B cell (primary cell): Measurements from ENCODE around the gene TMPRSS9. TPM values are rescaled to one million over a fixed set of nuclear protein-coding genes. Genes with fewer than 3 reads are reported as not detected.

Source experiments
- ATAC-seq: fragments of 200-7000 bp; cut with Tn5 transposase; one replicate; pipeline ENCODE4 v1.10.0; 2021; ENCODE audit warnings: low read depth, mild to moderate bottlenecking, moderate number of reproducible peaks, moderate library complexity
- CTCF ChIA-PET: fragments of 350-600 bp; sonication (Branson Sonifier 250); formaldehyde crosslinking; loops from one replicate; lab custom pipeline; 2021; ENCODE audit warnings: antibody characterized with exemption, inconsistent platforms; lab: Charles Lee
- POLR2A ChIA-PET: fragments of 350-600 bp; sonication (Branson Sonifier 250); formaldehyde crosslinking; loops from one replicate; lab custom pipeline; 2021; ENCODE audit warnings: antibody characterized with exemption; lab: Charles Lee
- DNase-seq: peaks from one replicate; pipeline ENCODE4 v3.0.0; 2013
- H2AFZ ChIP-seq: 2 replicates; pipeline ENCODE4 v1.6.1; 2012; ENCODE audit warnings: mild to moderate bottlenecking, low read depth, low read length; ENCODE audit not compliant: insufficient read depth, poor library complexity, severe bottlenecking
- H3K27ac ChIP-seq, 2 donors: 1 replicate in 1 of 2; 2 replicates in 1 of 2; pipeline ENCODE4 v1.5.1; 2012 to 2013; ENCODE audit warnings: low read length in 2 of 2, mild to moderate bottlenecking in 2 of 2, moderate library complexity in 1 of 2
- H3K27me3 ChIP-seq, 4 experiments: fragments of 200-600 bp in 1 of 4; sonication (generic) in 1 of 4; replicated peaks in 1 of 4; 1 replicate in 2 of 4; 2 replicates in 2 of 4; pipeline versions ENCODE4 v1.6.1 to v1.7.0; 2013 to 2016; ENCODE audit warnings: low read length in 3 of 4, mild to moderate bottlenecking in 2 of 4, mixed read lengths in 1 of 4, moderate library complexity in 1 of 4; ENCODE audit not compliant: insufficient read depth in 4 of 4, control insufficient read depth in 3 of 4; ENCODE audit errors: control extremely low read depth in 1 of 4
- H3K36me3 ChIP-seq, 2 experiments: replicated peaks in 1 of 2; 1 replicate in 1 of 2; 2 replicates in 1 of 2; pipeline versions ENCODE4 v1.6.1 to v1.7.1; 2013; ENCODE audit warnings: low read length in 1 of 2; ENCODE audit not compliant: insufficient read depth in 2 of 2, control insufficient read depth in 1 of 2; ENCODE audit errors: control extremely low read depth in 1 of 2, extremely low read depth in 1 of 2
- H3K4me1 ChIP-seq, 2 donors: fragments of 200-600 bp in 1 of 2; sonication (generic) in 1 of 2; 1 replicate in 1 of 2; 2 replicates in 1 of 2; pipeline versions ENCODE4 v1.5.1 to v1.6.1; 2013 to 2017; ENCODE audit warnings: low read length in 2 of 2; ENCODE audit not compliant: control insufficient read depth in 2 of 2, insufficient read depth in 2 of 2
- H3K4me2 ChIP-seq: replicated peaks from 2 replicates; pipeline ENCODE3; 2012; ENCODE audit warnings: mild to moderate bottlenecking, low read depth, low read length; ENCODE audit not compliant: poor library complexity, severe bottlenecking
- H3K4me3 ChIP-seq, 5 experiments: fragments of 200-600 bp in 1 of 5; sonication (generic) in 1 of 5; 1 replicate in 3 of 5; 2 replicates in 2 of 5; pipeline versions ENCODE4 v1.5.1 to v1.7.0; 2011 to 2016; ENCODE audit warnings: low read length in 4 of 5, mild to moderate bottlenecking in 4 of 5, low read depth in 2 of 5, control low read depth in 1 of 5, moderate library complexity in 1 of 5; ENCODE audit not compliant: insufficient read depth in 1 of 5; ENCODE audit errors: control extremely low read depth in 1 of 5, extremely low read depth in 1 of 5
- H3K79me2 ChIP-seq: fragments of 200-600 bp; sonication (generic); one replicate; pipeline ENCODE4 v1.6.0; 2016; ENCODE audit warnings: low read length; ENCODE audit not compliant: control insufficient read depth, insufficient read depth
- H3K9ac ChIP-seq: fragments of 200-600 bp; sonication (generic); 2 replicates; pipeline ENCODE4 v1.6.1; 2017; ENCODE audit warnings: mild to moderate bottlenecking, low read length, moderate library complexity
- H3K9me3 ChIP-seq, 3 donors: one replicate each; pipeline versions ENCODE4 v1.6.1 to v1.7.1; 2013; ENCODE audit warnings: low read length in 2 of 3; ENCODE audit not compliant: control insufficient read depth in 2 of 3, insufficient read depth in 1 of 3; ENCODE audit errors: control extremely low read depth in 1 of 3
- H4K20me1 ChIP-seq: 2 replicates; pipeline ENCODE4 v1.6.0; 2012; ENCODE audit warnings: mild to moderate bottlenecking, low read length; ENCODE audit not compliant: insufficient read depth, control insufficient read depth, poor library complexity, severe bottlenecking
- H3K27ac Mint-ChIP-seq: one replicate; pipeline ENCODE4 v1.8.0; 2021; ENCODE audit warnings: mixed read lengths
- H3K27me3 Mint-ChIP-seq: one replicate; pipeline ENCODE4 v1.8.0; 2021; ENCODE audit warnings: mixed read lengths
- H3K4me1 Mint-ChIP-seq: one replicate; pipeline ENCODE4 v1.8.0; 2021; ENCODE audit warnings: mixed read lengths
- H3K4me3 Mint-ChIP-seq: one replicate; pipeline ENCODE4 v1.8.0; 2021; ENCODE audit warnings: mixed read lengths
- H3K9me3 Mint-ChIP-seq: one replicate; pipeline ENCODE4 v1.8.0; 2022; ENCODE audit warnings: mixed read lengths; ENCODE audit not compliant: insufficient read depth
- CTCF ChIP-seq: fragments of 200-600 bp; IDR thresholded peaks from one replicate; pipeline ENCODE4 v1.8.0; 2022; ENCODE audit warnings: antibody characterized with exemption, mild to moderate bottlenecking
- EZH2 ChIP-seq: IDR thresholded peaks from 2 replicates; pipeline ENCODE4 v1.6.1; 2012; ENCODE audit warnings: borderline replicate concordance, low read depth, mild to moderate bottlenecking, moderate library complexity, low read length; ENCODE audit not compliant: insufficient read depth, poor library complexity, severe bottlenecking
- WGBS: methylation state at CpG from one replicate; pipeline ENCODE4 v1.1.5; 2013; ENCODE audit warnings: missing lambda C conversion rate; ENCODE audit not compliant: insufficient coverage; 5-methylcytosine and 5-hydroxymethylcytosine counted together
- intact Hi-C: fragments of 100-400 bp; cut with micrococcal nuclease; formaldehyde crosslinking; loops from one replicate; pipeline ENCODE4 v1.10.0; 2022
- polyA plus RNA-seq: library from polyadenylated mRNA; depleted of rRNA; stranded (reverse); fragments of >200 nt; gene quantifications from 2 replicates; pipeline ENCODE4 v1.2.3, GENCODE V29; 2012
- total RNA-seq, 2 donors: library from RNA; stranded (reverse); fragments of 120-200 nt in 1 of 2; gene quantifications; 1 replicate in 1 of 2; 2 replicates in 1 of 2; pipeline versions ENCODE4 v1.2.3 to v1.2.4, GENCODE V29; 2013 to 2022

TMPRSS9 gene
- total and polyA plus RNA-seq, 2 donors (not counting 1 experiment from before 2014, with no cell fraction given) = not detected

- H3K4me2 ChIP-seq = peak overlapping the region; percentile 5
- no peak overlapping the region for H3K4me3 ChIP-seq
- Mint-ChIP-seq H3K9me3 (no peaks in the 10 kb centered on the region), H3K4me1 (peaks cover 13% of the 10 kb centered on the region), H3K4me3 (no peak overlapping the region), H3K27ac (no peak overlapping the region), H3K27me3 (no peaks in the 10 kb centered on the region)
- no peaks in the 10 kb centered on the region for H3K9me3 ChIP-seq
- H3K27me3 ChIP-seq = no peaks in the 10 kb centered on the region
- ATAC-seq = no peak
- 93% methylated on average over 100 of the region's 101 CpGs for WGBS
- peak; percentile 10 for DNase-seq
- H4K20me1 ChIP-seq = peaks cover 33% of the 10 kb centered on the region
- peaks cover 15 to 21% of the 10 kb centered on the region in 2 donors for H3K4me1 ChIP-seq
- H3K27ac ChIP-seq = no peak overlapping the region
- ChIA-PET CTCF (no interaction called here), POLR2A (no interaction called here)
- no peak overlapping the region for H2AFZ ChIP-seq
- no peak for TF ChIP-seq CTCF
- no peak for TF ChIP-seq EZH2
- peaks cover 0 to 7% of the 10 kb centered on the region in 2 experiments for H3K36me3 ChIP-seq
- H3K9ac ChIP-seq = no peak overlapping the region
- peaks cover 33% of the 10 kb centered on the region for H3K79me2 ChIP-seq
- intact Hi-C loops = loop anchor here (5.0 kb wide), 1 partner anchor 613 kb away; the partner anchor contains the start of gene ATP8B3
Observed at GRCh38 chr19:2424686-2425621, 64.9 kb downstream of the TMPRSS9 start.
